Posterior vena cava (tissue), 2 donors: ENCODE data around the gene LDB2. TPM values are rescaled to one million over a fixed set of nuclear protein-coding genes. Genes with fewer than 3 reads are reported as not detected.

Source experiments
- DNase-seq: peaks from one replicate; pipeline ENCODE4 v3.0.0-alpha.2; 2020; ENCODE audit warnings: low spot score
- intact Hi-C, 2 donors: fragments of 100-400 bp; cut with DNase I; formaldehyde crosslinking; loops; one replicate each; pipeline versions ENCODE4 v1.14.1 to v1.14.2; 2022 to 2023
- total RNA-seq, 2 donors: library from RNA; stranded (reverse); fragmentation: NEBNext Ultra II Directional; extraction: Animal tissue kit (Norgen Biotek cat#: 25700); gene quantifications; one replicate each; pipeline ENCODE4 v1.2.1, GENCODE V29; 2021
- donor health status: DM: yes; HTN: yes; CAD: no.
- donor health status: DM: yes; HTN: yes; CAD: no.

Gene LDB2
- total RNA-seq, 2 donors from 2014 or later = 50.5 to 52.3 TPM

- intact Hi-C loops = no loop called here
- DNase-seq = no peak
Measured at GRCh38 chr4:16770710-16771285, 127.6 kb downstream of the LDB2 start.

GRCh38 chr4:16767861-16768260 is 130.6 kb downstream of the LDB2 start:
- intact Hi-C loops = no loop called here
- DNase-seq = no peak

- DNase-seq = no peak
- intact Hi-C loops = no loop called here
Measured at GRCh38 chr4:16767251-16767650, 131.2 kb downstream of the LDB2 start.

GRCh38 chr4:16765546-16765945 is 132.9 kb downstream of the LDB2 start:
- intact Hi-C loops = no loop called here
- no peak for DNase-seq

GRCh38 chr4:16764622-16765021 is 133.8 kb downstream of the LDB2 start:
- intact Hi-C loops = no loop called here
- no peak for DNase-seq

- intact Hi-C loops = no loop called here
- no peak for DNase-seq
Measured at GRCh38 chr4:16760617-16761363, 137.7 kb downstream of the LDB2 start.

- DNase-seq = no peak
- intact Hi-C loops = no loop called here
Measured at GRCh38 chr4:16759931-16760582, 138.4 kb downstream of the LDB2 start.

- intact Hi-C loops = no loop called here
- DNase-seq = no peak
Measured at GRCh38 chr4:16758816-16759215, 139.6 kb downstream of the LDB2 start.

- intact Hi-C loops = no loop called here
- no peak for DNase-seq
Measured at GRCh38 chr4:16758255-16758654, 140.2 kb downstream of the LDB2 start.

GRCh38 chr4:16757080-16757521 is 141.3 kb downstream of the LDB2 start:
- intact Hi-C loops = no loop called here
- DNase-seq = no peak

- intact Hi-C loops = no loop called here
- DNase-seq = no peak
Measured at GRCh38 chr4:16754104-16754503, 144.3 kb downstream of the LDB2 start.

GRCh38 chr4:16752150-16752549 is 146.3 kb downstream of the LDB2 start:
- intact Hi-C loops = no loop called here

GRCh38 chr4:16750882-16751642 is 147.4 kb downstream of the LDB2 start:
- intact Hi-C loops = no loop called here
- DNase-seq = no peak

More at GRCh38 chr4:16752150-16752549, 146.3 kb downstream of the LDB2 start:
- no peak for DNase-seq

GRCh38 chr4:16750216-16750615 is 148.2 kb downstream of the LDB2 start:
- intact Hi-C loops = no loop called here
- no peak for DNase-seq

GRCh38 chr4:16745887-16746286 is 152.6 kb downstream of the LDB2 start:
- intact Hi-C loops = no loop called here
- no peak for DNase-seq

- no peak for DNase-seq
- intact Hi-C loops = no loop called here
Measured at GRCh38 chr4:16745009-16745635, 153.3 kb downstream of the LDB2 start.

GRCh38 chr4:16741287-16741686 is 157.2 kb downstream of the LDB2 start:
- DNase-seq = no peak
- intact Hi-C loops = no loop called here

GRCh38 chr4:16739997-16740624 is 158.3 kb downstream of the LDB2 start:
- intact Hi-C loops = no loop called here
- DNase-seq = no peak

GRCh38 chr4:16738558-16738957 is 159.9 kb downstream of the LDB2 start:
- intact Hi-C loops = no loop called here
- no peak for DNase-seq
